Measurements from ENCODE around the gene LRRC59.

Gene LRRC59

GRCh38 chr17:50364715-50365114, 32.6 kb downstream of the LRRC59 start:
- peaks cover 58% of the 10 kb centered on the region for H3K36me3 ChIP-seq (ENCODE audit: insufficient read depth, low read depth, low read length)
- no peak overlapping the region for H3K27ac ChIP-seq (ENCODE audit: low read length)
- no peak overlapping the region for H3K9ac ChIP-seq (ENCODE audit: low read depth, low read length)
- no peak overlapping the region for H3K4me3 ChIP-seq (ENCODE audit: low read length)
- no peaks in the 10 kb centered on the region for H3K9me3 ChIP-seq (ENCODE audit: insufficient read depth, low read depth, low read length)
- H3K27me3 ChIP-seq (ENCODE audit: insufficient read depth, low read length), result no peaks in the 10 kb centered on the region
- peaks cover 22% of the 10 kb centered on the region for H3K4me1 ChIP-seq (ENCODE audit: insufficient read depth, low read length)

- Histone ChIP-seq H3K36me3 (ENCODE audit: insufficient read depth, low read depth, low read length) (peaks cover 58% of the 10 kb centered on the region), H3K27me3 (ENCODE audit: insufficient read depth, low read length) (no peaks in the 10 kb centered on the region), H3K9me3 (ENCODE audit: insufficient read depth, low read depth, low read length) (no peaks in the 10 kb centered on the region), H3K9ac (ENCODE audit: low read depth, low read length) (no peak overlapping the region), H3K4me3 (ENCODE audit: low read length) (no peak overlapping the region), H3K4me1 (ENCODE audit: insufficient read depth, low read length) (peaks cover 22% of the 10 kb centered on the region), H3K27ac (ENCODE audit: low read length) (no peak overlapping the region)
These were observed 33.3 kb downstream of the LRRC59 start for GRCh38 chr17:50364061-50364458.

- Histone ChIP-seq H3K4me1 (ENCODE audit: insufficient read depth, low read length) (peaks cover 22% of the 10 kb centered on the region), H3K4me3 (ENCODE audit: low read length) (no peak overlapping the region; the same call in 1 of the 2 replicates), H3K9me3 (ENCODE audit: insufficient read depth, low read depth, low read length) (no peaks in the 10 kb centered on the region), H3K9ac (ENCODE audit: low read depth, low read length) (peak overlapping the region; percentile 29; the same call in 1 of the 2 replicates), H3K27ac (ENCODE audit: low read length) (no peak overlapping the region), H3K36me3 (ENCODE audit: insufficient read depth, low read depth, low read length) (peaks cover 58% of the 10 kb centered on the region), H3K27me3 (ENCODE audit: insufficient read depth, low read length) (no peaks in the 10 kb centered on the region)
These were observed 33.9 kb downstream of the LRRC59 start for GRCh38 chr17:50363217-50364060.

- Histone ChIP-seq H3K9ac (ENCODE audit: low read depth, low read length) (no peak overlapping the region), H3K4me3 (ENCODE audit: low read length) (no peak overlapping the region), H3K4me1 (ENCODE audit: insufficient read depth, low read length) (peaks cover 22% of the 10 kb centered on the region), H3K9me3 (ENCODE audit: insufficient read depth, low read depth, low read length) (no peaks in the 10 kb centered on the region), H3K36me3 (ENCODE audit: insufficient read depth, low read depth, low read length) (peaks cover 58% of the 10 kb centered on the region), H3K27ac (ENCODE audit: low read length) (no peak overlapping the region), H3K27me3 (ENCODE audit: insufficient read depth, low read length) (no peaks in the 10 kb centered on the region)
These were observed 34.7 kb downstream of the LRRC59 start for GRCh38 chr17:50362661-50363060.

GRCh38 chr17:50361561-50362480, 35.5 kb downstream of the LRRC59 start:
- no peak overlapping the region for H3K4me3 ChIP-seq (ENCODE audit: low read length)
- peaks cover 22% of the 10 kb centered on the region for H3K4me1 ChIP-seq (ENCODE audit: insufficient read depth, low read length)
- H3K9me3 ChIP-seq (ENCODE audit: insufficient read depth, low read depth, low read length), result no peaks in the 10 kb centered on the region
- no peak overlapping the region for H3K27ac ChIP-seq (ENCODE audit: low read length)
- no peaks in the 10 kb centered on the region for H3K27me3 ChIP-seq (ENCODE audit: insufficient read depth, low read length)
- H3K36me3 ChIP-seq (ENCODE audit: insufficient read depth, low read depth, low read length), result peaks cover 56% of the 10 kb centered on the region
- H3K9ac ChIP-seq (ENCODE audit: low read depth, low read length), result no peak overlapping the region

GRCh38 chr17:50360486-50361115, 36.7 kb downstream of the LRRC59 start:
- H3K36me3 ChIP-seq (ENCODE audit: insufficient read depth, low read depth, low read length), result peaks cover 56% of the 10 kb centered on the region
- H3K27me3 ChIP-seq (ENCODE audit: insufficient read depth, low read length), result no peaks in the 10 kb centered on the region
- H3K9ac ChIP-seq (ENCODE audit: low read depth, low read length), result no peak overlapping the region
- no peak overlapping the region for H3K4me3 ChIP-seq (ENCODE audit: low read length)
- H3K27ac ChIP-seq (ENCODE audit: low read length), result no peak overlapping the region
- H3K9me3 ChIP-seq (ENCODE audit: insufficient read depth, low read depth, low read length), result no peaks in the 10 kb centered on the region
- peaks cover 22% of the 10 kb centered on the region for H3K4me1 ChIP-seq (ENCODE audit: insufficient read depth, low read length)

- H3K9me3 ChIP-seq (ENCODE audit: insufficient read depth, low read depth, low read length), result no peaks in the 10 kb centered on the region
- H3K27me3 ChIP-seq (ENCODE audit: insufficient read depth, low read length), result no peaks in the 10 kb centered on the region
- no peak overlapping the region for H3K4me3 ChIP-seq (ENCODE audit: low read length)
- no peak overlapping the region for H3K27ac ChIP-seq (ENCODE audit: low read length)
- H3K4me1 ChIP-seq (ENCODE audit: insufficient read depth, low read length), result peaks cover 17% of the 10 kb centered on the region
- H3K9ac ChIP-seq (ENCODE audit: low read depth, low read length), result no peak overlapping the region
- H3K36me3 ChIP-seq (ENCODE audit: insufficient read depth, low read depth, low read length), result peaks cover 56% of the 10 kb centered on the region
These were observed 37.3 kb downstream of the LRRC59 start for GRCh38 chr17:50359998-50360461.

- Histone ChIP-seq H3K9me3 (ENCODE audit: insufficient read depth, low read depth, low read length) (no peaks in the 10 kb centered on the region), H3K36me3 (ENCODE audit: insufficient read depth, low read depth, low read length) (peaks cover 65% of the 10 kb centered on the region), H3K27me3 (ENCODE audit: insufficient read depth, low read length) (no peaks in the 10 kb centered on the region), H3K27ac (ENCODE audit: low read length) (no peak overlapping the region), H3K4me3 (ENCODE audit: low read length) (no peak overlapping the region), H3K9ac (ENCODE audit: low read depth, low read length) (no peak overlapping the region), H3K4me1 (ENCODE audit: insufficient read depth, low read length) (peaks cover 13% of the 10 kb centered on the region)
These were observed 38.2 kb downstream of the LRRC59 start for GRCh38 chr17:50359005-50359699.

- no peak overlapping the region for H3K27ac ChIP-seq (ENCODE audit: low read length)
- no peak overlapping the region for H3K9ac ChIP-seq (ENCODE audit: low read depth, low read length)
- H3K4me3 ChIP-seq (ENCODE audit: low read length), result no peak overlapping the region
- H3K9me3 ChIP-seq (ENCODE audit: insufficient read depth, low read depth, low read length), result no peaks in the 10 kb centered on the region
- H3K36me3 ChIP-seq (ENCODE audit: insufficient read depth, low read depth, low read length), result peaks cover 70% of the 10 kb centered on the region
- H3K4me1 ChIP-seq (ENCODE audit: insufficient read depth, low read length), result peaks cover 8% of the 10 kb centered on the region
- H3K27me3 ChIP-seq (ENCODE audit: insufficient read depth, low read length), result no peaks in the 10 kb centered on the region
These were observed 39.1 kb downstream of the LRRC59 start for GRCh38 chr17:50358177-50358576.

- H3K27me3 ChIP-seq (ENCODE audit: insufficient read depth, low read length), result no peaks in the 10 kb centered on the region
- H3K36me3 ChIP-seq (ENCODE audit: insufficient read depth, low read depth, low read length), result peaks cover 71% of the 10 kb centered on the region
- H3K9me3 ChIP-seq (ENCODE audit: insufficient read depth, low read depth, low read length), result no peaks in the 10 kb centered on the region
- no peak overlapping the region for H3K4me3 ChIP-seq (ENCODE audit: low read length)
- no peak overlapping the region for H3K27ac ChIP-seq (ENCODE audit: low read length)
- H3K4me1 ChIP-seq (ENCODE audit: insufficient read depth, low read length), result no peaks in the 10 kb centered on the region; the same call in 1 of the 2 replicates
- no peak overlapping the region for H3K9ac ChIP-seq (ENCODE audit: low read depth, low read length)
These were observed 40.3 kb downstream of the LRRC59 start for GRCh38 chr17:50356892-50357510.
